GM10248 (cell line): ENCODE data around the gene KIF4A.

ENCODE experiments used
- CTCF ChIA-PET: fragments of 300-600 bp; sonication (Branson Sonifier 250); formaldehyde crosslinking; extraction: SDS; loops from one replicate; lab custom pipeline; 2021; ENCODE audit warnings: antibody characterized with exemption; lab: Yijun Ruan, JAX
- POLR2A ChIA-PET: fragments of 350-650 bp; sonication (Branson Sonifier 250); formaldehyde crosslinking; extraction: SDS; loops from one replicate; lab custom pipeline; 2020; ENCODE audit warnings: antibody characterized with exemption; lab: Yijun Ruan, JAX
- DNase-seq: peaks from one replicate; pipeline ENCODE4 v3.0.0; 2012; ENCODE audit errors: extremely low spot score
- TF ChIP-seq, protein P1 (sequence below): IDR thresholded peaks from 2 replicates; pipeline ENCODE4 v1.5.1; 2012; ENCODE audit warnings: mild to moderate bottlenecking, low read depth; ENCODE audit errors: extremely low read depth, missing control alignments, control extremely low read depth

KIF4A gene

GRCh38 chrX:70464051-70464450 lies 174.1 kb downstream of the KIF4A start:
- ChIA-PET CTCF (interaction anchor here (2.3 kb wide), 1 partner anchor 12 kb away, joined by 9 read pairs; no protein-coding TSS in a partner anchor), POLR2A (no interaction called here)
- DNase-seq: no peak
- TF ChIP-seq, protein P1, sequence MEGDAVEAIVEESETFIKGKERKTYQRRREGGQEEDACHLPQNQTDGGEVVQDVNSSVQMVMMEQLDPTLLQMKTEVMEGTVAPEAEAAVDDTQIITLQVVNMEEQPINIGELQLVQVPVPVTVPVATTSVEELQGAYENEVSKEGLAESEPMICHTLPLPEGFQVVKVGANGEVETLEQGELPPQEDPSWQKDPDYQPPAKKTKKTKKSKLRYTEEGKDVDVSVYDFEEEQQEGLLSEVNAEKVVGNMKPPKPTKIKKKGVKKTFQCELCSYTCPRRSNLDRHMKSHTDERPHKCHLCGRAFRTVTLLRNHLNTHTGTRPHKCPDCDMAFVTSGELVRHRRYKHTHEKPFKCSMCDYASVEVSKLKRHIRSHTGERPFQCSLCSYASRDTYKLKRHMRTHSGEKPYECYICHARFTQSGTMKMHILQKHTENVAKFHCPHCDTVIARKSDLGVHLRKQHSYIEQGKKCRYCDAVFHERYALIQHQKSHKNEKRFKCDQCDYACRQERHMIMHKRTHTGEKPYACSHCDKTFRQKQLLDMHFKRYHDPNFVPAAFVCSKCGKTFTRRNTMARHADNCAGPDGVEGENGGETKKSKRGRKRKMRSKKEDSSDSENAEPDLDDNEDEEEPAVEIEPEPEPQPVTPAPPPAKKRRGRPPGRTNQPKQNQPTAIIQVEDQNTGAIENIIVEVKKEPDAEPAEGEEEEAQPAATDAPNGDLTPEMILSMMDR: no peak

DNA sequence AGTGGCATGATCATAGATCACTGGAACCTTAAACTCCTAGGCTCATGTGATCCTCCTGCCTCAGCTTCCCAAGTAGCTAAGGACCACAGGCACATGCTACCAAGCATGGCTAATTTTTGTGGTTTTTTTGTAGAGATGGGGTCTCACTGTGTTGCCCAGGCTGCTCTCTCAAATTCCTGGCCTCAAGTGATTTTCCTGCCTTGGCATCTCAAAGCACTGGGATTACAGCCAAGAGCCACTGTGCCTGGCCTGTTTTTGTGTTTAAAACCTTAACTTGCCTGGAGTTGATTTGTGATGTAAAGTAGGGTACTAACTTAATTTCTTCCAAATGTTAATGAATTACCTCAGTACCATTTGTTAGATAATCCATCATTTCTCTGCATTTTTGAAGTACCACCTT lies 177.1 kb downstream of the KIF4A start:
- POLR2A ChIA-PET: no interaction called here
- CTCF ChIA-PET: no interaction called here
- DNase-seq: no peak
- TF ChIP-seq, protein P1: no peak

DNA sequence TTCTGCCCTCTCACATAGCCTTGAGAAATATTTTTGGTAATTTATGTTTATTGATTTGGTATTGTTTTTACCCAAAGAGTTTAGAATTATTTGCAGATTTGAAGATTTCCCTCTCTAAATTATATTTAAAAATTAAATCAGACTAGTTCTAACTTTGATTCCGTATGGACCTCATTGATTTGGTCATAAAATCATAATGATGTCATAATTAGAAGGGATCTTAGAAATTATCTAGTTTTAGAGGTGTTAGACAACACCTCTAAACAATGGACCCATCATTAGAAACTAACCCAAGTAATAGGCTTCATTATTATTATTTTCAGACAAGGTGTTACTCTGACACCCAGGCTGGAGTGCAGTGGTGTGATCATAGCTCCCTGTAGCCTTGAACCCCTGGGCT lies 178.8 kb downstream of the KIF4A start:
- DNase-seq: no peak
- ChIA-PET POLR2A (no interaction called here), CTCF (no interaction called here)
- TF ChIP-seq, protein P1: no peak
